Effector memory CD8-positive, alpha-beta T cell (primary cell): ENCODE results near the gene DDX47.
"Not testable (repeated sequence)": the region's sequence is repeated elsewhere in the genome, so short reads cannot be mapped to it uniquely, and the experiment has no call there.

Source experiments
- ATAC-seq: fragments of 150-1000 bp; cut with Tn5 transposase; replicated peaks from 2 replicates; pipeline ENCODE4 v1.10.0; 2021; ENCODE audit warnings: mild to moderate bottlenecking, moderate library complexity
- DNase-seq, 3 experiments: peaks; one replicate each; pipeline ENCODE4 v3.0.0; 2021
- H3K27ac Mint-ChIP-seq, 2 donors: one replicate each; pipeline ENCODE4 v1.8.0; 2022; ENCODE audit warnings: mild to moderate bottlenecking in 2 of 2, mixed read lengths in 2 of 2, moderate library complexity in 2 of 2
- H3K27me3 Mint-ChIP-seq, 2 donors: one replicate each; pipeline ENCODE4 v1.8.0; 2022; ENCODE audit warnings: mixed read lengths in 2 of 2
- H3K36me3 Mint-ChIP-seq: one replicate; pipeline ENCODE4 v1.8.0; 2022; ENCODE audit warnings: mild to moderate bottlenecking, moderate library complexity, mixed read lengths; ENCODE audit not compliant: insufficient read depth
- H3K4me1 Mint-ChIP-seq, 2 donors: one replicate each; pipeline ENCODE4 v1.8.0; 2022; ENCODE audit warnings: low read depth in 2 of 2, mixed read lengths in 2 of 2
- H3K4me3 Mint-ChIP-seq, 2 donors: one replicate each; pipeline ENCODE4 v1.8.0; 2022; ENCODE audit warnings: mild to moderate bottlenecking in 2 of 2, mixed read lengths in 2 of 2, moderate library complexity in 2 of 2
- H3K9me3 Mint-ChIP-seq, 2 donors: one replicate each; pipeline ENCODE4 v1.8.0; 2022; ENCODE audit warnings: mixed read lengths in 2 of 2

The DDX47 gene

GRCh38 chr12:12819221-12819620 lies 6.1 kb downstream of the DDX47 start:
- Mint-ChIP-seq H3K27me3 (no peaks in the 10 kb centered on the region), H3K4me1 (peaks cover 33 to 53% of the 10 kb centered on the region in 2 donors), H3K27ac (peak overlapping the region in 1 of 2 donors; percentile 13), H3K4me3 (no peak overlapping the region), H3K9me3 (no peaks in the 10 kb centered on the region), H3K36me3 (peaks cover 54% of the 10 kb centered on the region)
- DNase-seq (no peak), ATAC-seq (no peak)

DNA sequence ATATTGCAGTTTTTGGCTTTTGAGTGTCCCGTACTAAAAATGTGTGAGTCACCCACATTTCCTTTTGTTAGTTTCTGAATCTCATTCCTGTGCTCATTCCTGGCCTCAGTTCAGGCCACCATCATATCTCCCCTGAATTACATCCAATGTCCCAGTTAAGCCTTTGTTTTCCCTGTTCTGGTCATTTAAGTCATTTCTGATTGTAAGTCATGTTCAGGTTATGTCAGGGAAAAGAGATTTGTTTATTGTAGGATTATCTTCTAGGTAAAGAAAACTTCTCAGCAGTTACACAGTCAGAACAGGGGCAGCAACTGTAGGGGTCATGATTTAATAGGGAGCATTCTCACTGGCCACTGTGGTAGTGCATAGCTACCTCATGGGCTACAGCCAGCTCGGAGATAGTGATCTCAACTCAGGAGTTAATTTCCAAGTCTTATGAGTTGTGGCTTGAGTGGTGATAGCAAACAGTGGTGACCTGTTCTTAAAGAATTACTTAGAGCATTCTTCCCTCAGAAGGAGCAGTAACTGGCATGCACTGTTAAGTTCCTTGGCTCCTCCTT lies 6.7 kb downstream of the DDX47 start:
- DNase-seq: no peak
- Mint-ChIP-seq H3K9me3 (no peaks in the 10 kb centered on the region), H3K4me3 (no peak overlapping the region), H3K27ac (peak overlapping the region in 1 of 2 donors; percentile 13), H3K27me3 (no peaks in the 10 kb centered on the region), H3K36me3 (peaks cover 60% of the 10 kb centered on the region), H3K4me1 (peaks cover 27 to 47% of the 10 kb centered on the region in 2 donors)
- no peak for ATAC-seq

GRCh38 chr12:12820376-12820775 lies 7.2 kb downstream of the DDX47 start:
- H3K9me3 Mint-ChIP-seq, H3K4me3 Mint-ChIP-seq, H3K27ac Mint-ChIP-seq, H3K27me3 Mint-ChIP-seq, DNase-seq, ATAC-seq: not testable (repeated sequence)
- peaks cover 25 to 44% of the 10 kb centered on the region in 2 donors for H3K4me1 Mint-ChIP-seq
- peaks cover 65% of the 10 kb centered on the region for H3K36me3 Mint-ChIP-seq

DNA sequence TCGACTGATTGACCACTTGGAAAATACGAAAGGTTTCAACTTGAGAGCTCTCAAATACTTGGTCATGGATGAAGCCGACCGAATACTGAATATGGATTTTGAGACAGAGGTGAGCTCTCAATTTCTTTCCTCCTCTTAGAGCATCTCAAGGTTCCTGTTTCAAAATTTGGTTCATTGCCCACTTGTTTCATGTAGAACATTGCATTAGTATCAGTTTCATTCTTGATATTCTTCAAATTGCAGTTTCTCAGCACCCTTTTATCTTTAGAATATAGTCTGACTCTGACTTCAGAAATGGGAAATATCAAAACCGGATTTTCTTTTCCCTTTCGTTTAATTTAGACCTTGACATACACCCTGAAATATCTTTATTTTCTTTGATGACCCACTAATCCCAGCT lies 8.8 kb downstream of the DDX47 start:
- peaks cover 71% of the 10 kb centered on the region for H3K36me3 Mint-ChIP-seq
- ATAC-seq (no peak), DNase-seq (no peak)
- H3K27me3 Mint-ChIP-seq: no peaks in the 10 kb centered on the region
- no peak overlapping the region for H3K4me3 Mint-ChIP-seq
- H3K27ac Mint-ChIP-seq: peak overlapping the region; percentile 20 to 36
- no peaks in the 10 kb centered on the region for H3K9me3 Mint-ChIP-seq
- H3K4me1 Mint-ChIP-seq: peaks cover 13 to 28% of the 10 kb centered on the region in 2 donors

DNA sequence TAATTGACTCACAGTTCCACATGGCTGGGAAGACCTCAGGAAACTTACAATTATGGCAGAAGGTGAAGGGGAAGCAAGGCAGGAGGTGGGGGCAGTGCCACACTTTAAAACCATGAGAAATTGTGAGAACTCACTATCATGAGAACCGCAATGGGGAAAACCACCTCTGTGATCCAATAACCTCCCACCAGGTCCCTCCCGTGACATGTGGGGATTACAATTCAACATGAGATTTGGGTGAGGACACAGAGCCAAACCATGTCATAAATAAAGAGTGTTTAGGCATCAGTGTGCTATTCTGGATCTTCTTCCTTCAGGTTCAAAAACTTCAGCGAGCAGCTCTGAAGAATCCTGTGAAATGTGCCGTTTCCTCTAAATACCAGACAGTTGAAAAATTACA lies 9.7 kb downstream of the DDX47 start:
- Mint-ChIP-seq H3K9me3 (no peaks in the 10 kb centered on the region), H3K27me3 (no peaks in the 10 kb centered on the region), H3K4me1 (peaks cover 13 to 26% of the 10 kb centered on the region in 2 donors), H3K27ac (no peak overlapping the region), H3K36me3 (peaks cover 80% of the 10 kb centered on the region), H3K4me3 (no peak overlapping the region)
- no peak for ATAC-seq
- DNase-seq: no peak

DNA sequence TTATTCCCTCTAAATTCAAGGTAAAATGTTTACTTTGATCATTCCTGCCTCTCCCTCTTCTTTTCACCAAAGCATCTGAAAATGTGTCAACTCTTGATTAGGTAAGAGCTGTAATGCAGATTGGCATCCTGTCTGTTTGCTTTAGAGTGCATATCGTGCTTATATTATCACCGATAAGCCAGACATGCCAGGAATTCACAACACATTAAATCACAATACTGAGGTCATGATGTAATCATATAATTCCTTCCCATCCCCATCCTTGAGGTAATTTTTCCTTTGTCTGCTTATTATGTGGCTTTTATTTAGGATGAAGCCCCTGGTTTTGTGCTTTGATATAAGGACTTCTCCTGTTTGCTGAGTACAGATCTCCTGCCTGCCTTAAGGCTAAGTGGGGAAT lies 10.2 kb downstream of the DDX47 start:
- Mint-ChIP-seq H3K9me3 (no peaks in the 10 kb centered on the region), H3K27me3 (no peaks in the 10 kb centered on the region), H3K4me3 (no peak overlapping the region), H3K4me1 (peaks cover 11 to 26% of the 10 kb centered on the region in 2 donors), H3K36me3 (peaks cover 81% of the 10 kb centered on the region), H3K27ac (no peak overlapping the region)
- no peak for ATAC-seq
- DNase-seq: no peak

GRCh38 chr12:12823811-12824210 lies 10.7 kb downstream of the DDX47 start:
- H3K4me1 Mint-ChIP-seq: peaks cover 8 to 23% of the 10 kb centered on the region in 2 donors
- H3K9me3 Mint-ChIP-seq: no peaks in the 10 kb centered on the region
- no peaks in the 10 kb centered on the region for H3K27me3 Mint-ChIP-seq
- DNase-seq (no peak), ATAC-seq (no peak)
- H3K36me3 Mint-ChIP-seq: peaks cover 86% of the 10 kb centered on the region
- no peak overlapping the region for H3K27ac Mint-ChIP-seq
- H3K4me3 Mint-ChIP-seq: no peak overlapping the region

- Mint-ChIP-seq H3K4me1 (peaks cover 0 to 3% of the 10 kb centered on the region in 2 donors), H3K4me3 (no peak overlapping the region), H3K27me3 (no peaks in the 10 kb centered on the region), H3K9me3 (no peaks in the 10 kb centered on the region), H3K36me3 (peaks cover 26% of the 10 kb centered on the region), H3K27ac (peak overlapping the region in 1 of 2 donors; percentile 29)
- ATAC-seq: no peak
- no peak for DNase-seq
These were observed 22.4 kb downstream of the DDX47 start for GRCh38 chr12:12835378-12836146.

DNA sequence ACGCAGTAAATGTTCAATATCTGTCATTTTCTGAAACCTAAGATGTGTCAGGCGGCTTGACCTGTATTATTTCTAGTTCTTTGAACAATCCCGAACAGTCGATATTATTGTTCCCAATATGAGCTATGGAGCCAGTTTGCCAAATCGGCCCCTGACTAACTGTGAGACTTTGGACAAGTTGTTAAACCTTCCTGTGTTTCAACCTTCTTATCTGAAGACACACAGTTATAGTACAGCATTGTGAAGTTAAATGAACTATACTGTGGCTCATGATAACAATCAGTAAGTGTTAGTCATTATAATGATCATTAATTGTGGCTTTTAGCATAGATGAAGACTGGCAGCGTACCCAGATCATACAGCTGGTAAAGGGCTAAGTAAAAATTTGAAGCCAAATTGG lies 23.4 kb downstream of the DDX47 start:
- no peak for ATAC-seq
- H3K27ac Mint-ChIP-seq: peak overlapping the region in 1 of 2 donors; percentile 6
- H3K27me3 Mint-ChIP-seq: no peaks in the 10 kb centered on the region
- H3K36me3 Mint-ChIP-seq: peaks cover 16% of the 10 kb centered on the region
- no peak for DNase-seq
- no peak overlapping the region for H3K4me3 Mint-ChIP-seq
- no peaks in the 10 kb centered on the region for H3K9me3 Mint-ChIP-seq
- peaks cover 0 to 3% of the 10 kb centered on the region in 2 donors for H3K4me1 Mint-ChIP-seq

DNA sequence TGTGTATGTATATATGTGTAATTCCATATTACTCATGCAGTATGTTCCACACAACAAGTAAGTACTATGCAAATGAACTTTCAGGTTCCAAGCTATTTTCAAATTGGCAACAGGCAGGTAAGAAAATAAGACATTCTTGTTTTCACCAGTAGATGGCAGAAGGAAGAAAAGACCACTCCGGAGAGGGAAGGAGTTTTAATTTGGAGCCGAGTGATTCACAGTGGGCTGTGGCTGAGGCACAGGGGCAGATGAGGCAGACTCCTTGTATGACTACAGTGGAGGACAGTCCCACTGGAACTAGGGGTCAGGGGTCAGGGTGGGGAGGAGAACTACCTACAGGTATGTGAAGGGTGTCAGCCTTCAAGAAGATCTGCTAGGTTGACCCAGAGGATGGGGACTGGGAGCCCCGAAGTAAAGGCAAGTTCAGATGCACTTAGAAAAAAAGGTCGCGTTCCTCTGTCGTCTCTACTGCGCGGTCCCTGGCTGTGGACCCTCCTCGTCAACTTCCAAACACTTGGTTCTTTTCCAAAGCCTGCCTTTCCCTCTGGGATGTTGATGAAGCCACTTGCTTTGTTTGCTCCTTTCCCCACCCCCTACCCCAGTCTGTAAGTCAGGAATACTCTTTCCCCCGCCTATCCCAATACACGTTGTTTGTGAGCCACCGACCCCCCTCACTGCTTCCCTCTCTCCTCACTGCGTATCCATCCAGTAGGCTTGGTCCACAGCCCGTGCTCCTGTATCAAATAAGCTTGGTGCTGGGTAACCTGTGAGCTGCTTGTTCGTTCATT lies 24.1 kb downstream of the DDX47 start:
- ATAC-seq: peak; percentile 58
- H3K27me3 Mint-ChIP-seq: no peaks in the 10 kb centered on the region
- DNase-seq: peak in 2 of 3 experiments; percentile 4 to 5
- H3K27ac Mint-ChIP-seq: peak overlapping the region in 1 of 2 donors; percentile 6
- no peaks in the 10 kb centered on the region for H3K9me3 Mint-ChIP-seq
- no peak overlapping the region for H3K4me3 Mint-ChIP-seq
- peaks cover 0 to 3% of the 10 kb centered on the region in 2 donors for H3K4me1 Mint-ChIP-seq
- peaks cover 11% of the 10 kb centered on the region for H3K36me3 Mint-ChIP-seq

GRCh38 chr12:12837813-12838153 lies 24.6 kb downstream of the DDX47 start:
- H3K4me1 Mint-ChIP-seq: peaks cover 0 to 3% of the 10 kb centered on the region in 2 donors
- H3K4me3 Mint-ChIP-seq: no peak overlapping the region
- ATAC-seq (no peak), DNase-seq (no peak)
- no peaks in the 10 kb centered on the region for H3K27me3 Mint-ChIP-seq
- no peaks in the 10 kb centered on the region for H3K9me3 Mint-ChIP-seq
- H3K36me3 Mint-ChIP-seq: peaks cover 11% of the 10 kb centered on the region
- H3K27ac Mint-ChIP-seq: no peak overlapping the region

- H3K4me3 Mint-ChIP-seq: no peak overlapping the region
- no peak for DNase-seq
These were observed 25.9 kb downstream of the DDX47 start for GRCh38 chr12:12839003-12839395.

GRCh38 chr12:12839439-12839838 lies 26.3 kb downstream of the DDX47 start:
- H3K27ac Mint-ChIP-seq, H3K4me3 Mint-ChIP-seq, DNase-seq, H3K36me3 Mint-ChIP-seq, H3K27me3 Mint-ChIP-seq, H3K4me1 Mint-ChIP-seq, H3K9me3 Mint-ChIP-seq, ATAC-seq: not testable (repeated sequence)

More at GRCh38 chr12:12839003-12839395, 25.9 kb downstream of the DDX47 start:
- Mint-ChIP-seq H3K9me3 (no peaks in the 10 kb centered on the region), H3K27me3 (no peaks in the 10 kb centered on the region), H3K27ac (no peak overlapping the region), H3K36me3 (peaks cover 7% of the 10 kb centered on the region), H3K4me1 (peaks cover 0 to 3% of the 10 kb centered on the region in 2 donors)
- ATAC-seq: no peak
